HG03354 (cell line): ENCODE results near the gene POU6F1.

ENCODE experiments used
- ATAC-seq: cut with Tn5 transposase; IDR thresholded peaks from one replicate; pipeline ENCODE4 v1.9.1; 2021; ENCODE audit warnings: mild to moderate bottlenecking; ENCODE audit not compliant: unreplicated experiment, poor library complexity, severe bottlenecking

POU6F1 gene

GRCh38 chr12:51174501-51174900 lies 43.4 kb downstream of the POU6F1 start:
- ATAC-seq: no peak

GRCh38 chr12:51172515-51173431 lies 45.1 kb downstream of the POU6F1 start, which contains the start of gene TFCP2:
TFCP2 (minus strand) TSS chr12:51173135; CDS start chr12:51172422, 713 bp downstream.
- peak; percentile 97 for ATAC-seq

GRCh38 chr12:51171884-51172514 lies 45.9 kb downstream of the POU6F1 start:
- peak; percentile 6 for ATAC-seq

- ATAC-seq: no peak
Observed at GRCh38 chr12:51163795-51164194, 54.1 kb downstream of the POU6F1 start.

GRCh38 chr12:51162217-51162616 lies 55.6 kb downstream of the POU6F1 start:
- ATAC-seq: no peak

GRCh38 chr12:51160814-51161459 lies 56.9 kb downstream of the POU6F1 start:
- no peak for ATAC-seq

GRCh38 chr12:51156245-51156765 lies 61.6 kb downstream of the POU6F1 start:
- ATAC-seq: no peak

GRCh38 chr12:51152953-51153352 lies 64.9 kb downstream of the POU6F1 start:
- no peak for ATAC-seq

- no peak for ATAC-seq
Observed at GRCh38 chr12:51150777-51151176, 67.1 kb downstream of the POU6F1 start.

GRCh38 chr12:51147309-51147708 lies 70.6 kb downstream of the POU6F1 start:
- no peak for ATAC-seq

GRCh38 chr12:51139292-51139844 lies 78.5 kb downstream of the POU6F1 start:
- no peak for ATAC-seq
